ENCODE measurements around the gene FCAMR. TPM values are rescaled to one million over a fixed set of nuclear protein-coding genes. Genes with fewer than 3 reads are reported as not detected.
"Not testable (repeated sequence)": the region's sequence is repeated elsewhere in the genome, so short reads cannot be mapped to it uniquely, and the experiment has no call there.

FCAMR gene
- total RNA-seq, 1 donor from 2014 or later: not detected

GRCh38 chr1:206944703-206945102, 25.6 kb downstream of the FCAMR start:
- no peak for DNase-seq (ENCODE audit: missing footprints)
- no peak for ATAC-seq
- intact Hi-C loops (cut with DNase I): no loop called here

- intact Hi-C loops (cut with DNase I): no loop called here
- ATAC-seq: no peak
- DNase-seq (ENCODE audit: missing footprints): no peak
These were observed 28.4 kb downstream of the FCAMR start for GRCh38 chr1:206941766-206942418.

- intact Hi-C loops (cut with DNase I): no loop called here
- no peak for ATAC-seq
- no peak for DNase-seq (ENCODE audit: missing footprints)
These were observed 29.7 kb downstream of the FCAMR start for GRCh38 chr1:206940588-206940936.

GRCh38 chr1:206939841-206940587, 30.2 kb downstream of the FCAMR start:
- no peak for DNase-seq (ENCODE audit: missing footprints)
- ATAC-seq: no peak
- intact Hi-C loops (cut with DNase I): loop anchor here (10.0 kb wide), 1 partner anchor 135 kb away; no protein-coding TSS in a partner anchor

GRCh38 chr1:206939131-206939530, 31.1 kb downstream of the FCAMR start:
- DNase-seq (ENCODE audit: missing footprints) (no peak), ATAC-seq (no peak)
- intact Hi-C loops (cut with DNase I): loop anchor here (10.0 kb wide), 1 partner anchor 136 kb away; no protein-coding TSS in a partner anchor

GRCh38 chr1:206937425-206937824, 32.8 kb downstream of the FCAMR start:
- DNase-seq (ENCODE audit: missing footprints): no peak
- ATAC-seq: peak; percentile 38
- intact Hi-C loops (cut with DNase I): loop anchor here (10.0 kb wide), 1 partner anchor 137 kb away; no protein-coding TSS in a partner anchor

- intact Hi-C loops (cut with DNase I): loop anchor here (10.0 kb wide), 1 partner anchor 139 kb away; no protein-coding TSS in a partner anchor
- no peak for ATAC-seq
- no peak for DNase-seq (ENCODE audit: missing footprints)
These were observed 34.7 kb downstream of the FCAMR start for GRCh38 chr1:206935491-206936067.

GRCh38 chr1:206933333-206933945, 36.8 kb downstream of the FCAMR start:
- no peak for DNase-seq (ENCODE audit: missing footprints)
- peak; percentile 38 for ATAC-seq
- intact Hi-C loops (cut with DNase I): loop anchor here (10.0 kb wide), 1 partner anchor 141 kb away; no protein-coding TSS in a partner anchor

- DNase-seq (ENCODE audit: missing footprints) (no peak), ATAC-seq (no peak)
- intact Hi-C loops (cut with DNase I): loop anchor here (10.0 kb wide), 1 partner anchor 143 kb away; no protein-coding TSS in a partner anchor
These were observed 38.1 kb downstream of the FCAMR start for GRCh38 chr1:206932177-206932576.

- intact Hi-C loops (cut with DNase I): loop anchor here (10.0 kb wide), 1 partner anchor 143 kb away; no protein-coding TSS in a partner anchor
- no peak for ATAC-seq
These were observed 38.6 kb downstream of the FCAMR start for GRCh38 chr1:206931709-206932108.

GRCh38 chr1:206930210-206930798, 40.0 kb downstream of the FCAMR start:
- ATAC-seq: no peak
- no peak for DNase-seq (ENCODE audit: missing footprints)
- intact Hi-C loops (cut with DNase I): loop anchor here (10.0 kb wide), 1 partner anchor 144 kb away; no protein-coding TSS in a partner anchor

More at GRCh38 chr1:206931709-206932108, 38.6 kb downstream of the FCAMR start:
- no peak for DNase-seq (ENCODE audit: missing footprints)

- intact Hi-C loops (cut with DNase I): loop anchor here (10.0 kb wide), 1 partner anchor 45 kb away; the partner anchor contains the start of gene FCAMR
- DNase-seq (ENCODE audit: missing footprints): no peak
- ATAC-seq: no peak
These were observed 40.7 kb downstream of the FCAMR start for GRCh38 chr1:206929524-206929923.

GRCh38 chr1:206926286-206926685, 44.0 kb downstream of the FCAMR start:
- no peak for DNase-seq (ENCODE audit: missing footprints)
- ATAC-seq: no peak
- intact Hi-C loops (cut with DNase I): loop anchor here (10.0 kb wide), 1 partner anchor 49 kb away; the partner anchor contains the start of gene FCAMR

- intact Hi-C loops (cut with DNase I): loop anchor here (10.0 kb wide), 1 partner anchor 50 kb away; the partner anchor contains the start of gene FCAMR
These were observed 45.0 kb downstream of the FCAMR start for GRCh38 chr1:206925106-206925736.

GRCh38 chr1:206924592-206925105, 45.6 kb downstream of the FCAMR start:
- no peak for DNase-seq (ENCODE audit: missing footprints)
- intact Hi-C loops (cut with DNase I): loop anchor here (10.0 kb wide), 1 partner anchor 50 kb away; the partner anchor contains the start of gene FCAMR
- no peak for ATAC-seq

More at GRCh38 chr1:206925106-206925736, 45.0 kb downstream of the FCAMR start:
- ATAC-seq (peak; percentile 30), DNase-seq (ENCODE audit: missing footprints) (peak; percentile 88)

GRCh38 chr1:206923961-206924557, 46.2 kb downstream of the FCAMR start:
- not testable (repeated sequence) for DNase-seq (ENCODE audit: missing footprints)
- intact Hi-C loops (cut with DNase I): loop anchor here (10.0 kb wide), 1 partner anchor 51 kb away; the partner anchor contains the start of gene FCAMR
- peak; percentile 40 for ATAC-seq

All from Right ventricle myocardium inferior (tissue), 1 donor.